ENCODE results near the gene ZNF726.
"Not testable (repeated sequence)": the region's sequence is repeated elsewhere in the genome, so short reads cannot be mapped to it uniquely, and the experiment has no call there.

Gene ZNF726

GRCh38 chr19:23884363-23884762 lies 30.3 kb upstream of the ZNF726 start:
- no peak for TF ChIP-seq CTCF (IDR thresholded peaks at IDR 0.05; ENCODE audit: low read depth, low read length)
- DNase-seq (ENCODE audit: extremely low read depth, low read depth), result no peak

GRCh38 chr19:23887642-23888041 lies 27.0 kb upstream of the ZNF726 start:
- no peak for DNase-seq (ENCODE audit: extremely low read depth, low read depth)
- TF ChIP-seq CTCF (IDR thresholded peaks at IDR 0.05; ENCODE audit: low read depth, low read length), result no peak

- not testable (repeated sequence) for DNase-seq (ENCODE audit: extremely low read depth, low read depth)
Measured at GRCh38 chr19:23896096-23896495, 18.6 kb upstream of the ZNF726 start.

GRCh38 chr19:23896912-23897311 lies 17.8 kb upstream of the ZNF726 start:
- TF ChIP-seq CTCF (IDR thresholded peaks at IDR 0.05; ENCODE audit: low read depth, low read length), result no peak

GRCh38 chr19:23901360-23901759 lies 13.3 kb upstream of the ZNF726 start:
- no peak for DNase-seq (ENCODE audit: extremely low read depth, low read depth)
- TF ChIP-seq CTCF (IDR thresholded peaks at IDR 0.05; ENCODE audit: low read depth, low read length), result no peak

More at GRCh38 chr19:23896912-23897311, 17.8 kb upstream of the ZNF726 start:
- no peak for DNase-seq (ENCODE audit: extremely low read depth, low read depth)

GRCh38 chr19:23904406-23904805 lies 10.3 kb upstream of the ZNF726 start:
- DNase-seq (ENCODE audit: extremely low read depth, low read depth), result no peak
- TF ChIP-seq CTCF (IDR thresholded peaks at IDR 0.05; ENCODE audit: low read depth, low read length), result no peak

- TF ChIP-seq CTCF (IDR thresholded peaks at IDR 0.05; ENCODE audit: low read depth, low read length), result no peak
Measured at GRCh38 chr19:23905771-23906170, 8.9 kb upstream of the ZNF726 start.

GRCh38 chr19:23906835-23907234 lies 7.9 kb upstream of the ZNF726 start:
- no peak for DNase-seq (ENCODE audit: extremely low read depth, low read depth)
- TF ChIP-seq CTCF (IDR thresholded peaks at IDR 0.05; ENCODE audit: low read depth, low read length), result no peak

More at GRCh38 chr19:23905771-23906170, 8.9 kb upstream of the ZNF726 start:
- DNase-seq (ENCODE audit: extremely low read depth, low read depth), result no peak

Measured in AG09319 (cell line).